ENCODE measurements around the gene CABP2.
"Not testable (repeated sequence)": the region's sequence is repeated elsewhere in the genome, so short reads cannot be mapped to it uniquely, and the experiment has no call there.

Gene CABP2

GRCh38 chr11:67522844-67523555 is at the start of gene CABP2:
TSS of gene CABP2 (minus strand) at chr11:67523446. CDS start at chr11:67523326, 120 bp downstream.
- DNase-seq: no peak

GRCh38 chr11:67572747-67573419 is 49.6 kb upstream of the CABP2 start:
- peak in 25 of 51 donors; percentile 3 to 60 (median 24) for DNase-seq

GRCh38 chr11:67572305-67572704 is 49.1 kb upstream of the CABP2 start:
- DNase-seq: no peak

GRCh38 chr11:67571443-67571842 is 48.2 kb upstream of the CABP2 start:
- DNase-seq: no peak

GRCh38 chr11:67564230-67564629 is 41.0 kb upstream of the CABP2 start:
- no peak for DNase-seq

- not testable (repeated sequence) for DNase-seq
These were observed 40.5 kb upstream of the CABP2 start for GRCh38 chr11:67563705-67564114.

GRCh38 chr11:67562963-67563704 is 39.9 kb upstream of the CABP2 start:
- no peak for DNase-seq

GRCh38 chr11:67561971-67562619 is 38.8 kb upstream of the CABP2 start:
- DNase-seq: no peak

GRCh38 chr11:67558084-67558772 is 35.0 kb upstream of the CABP2 start:
- DNase-seq: no peak

GRCh38 chr11:67556244-67556643 is 33.0 kb upstream of the CABP2 start:
- DNase-seq: no peak

GRCh38 chr11:67551697-67552096 is 28.5 kb upstream of the CABP2 start:
- not testable (repeated sequence) for DNase-seq

- DNase-seq: no peak
These were observed 27.9 kb upstream of the CABP2 start for GRCh38 chr11:67551127-67551526.

GRCh38 chr11:67548555-67549110 is 25.4 kb upstream of the CABP2 start:
- DNase-seq: no peak

- DNase-seq: not testable (repeated sequence)
These were observed 24.9 kb upstream of the CABP2 start for GRCh38 chr11:67548112-67548511.

- DNase-seq: no peak
These were observed 22.0 kb upstream of the CABP2 start for GRCh38 chr11:67545280-67545679.

- no peak for DNase-seq
These were observed 21.5 kb upstream of the CABP2 start for GRCh38 chr11:67544616-67545242.

- DNase-seq: no peak
These were observed 20.3 kb upstream of the CABP2 start for GRCh38 chr11:67543585-67543984.

GRCh38 chr11:67542971-67543370 is 19.7 kb upstream of the CABP2 start:
- no peak for DNase-seq

GRCh38 chr11:67542169-67542568 is 18.9 kb upstream of the CABP2 start:
- no peak for DNase-seq

GRCh38 chr11:67541198-67541597 is 18.0 kb upstream of the CABP2 start:
- no peak for DNase-seq

Measured in hypothalamus (tissue), 51 donors.